DOHH2 (cell line): ENCODE data around the gene RETREG2.

Source experiments
- EZH2phosphoT487 ChIP-seq: fragments of 200-600 bp; sonication (generic); IDR thresholded peaks from 2 replicates; pipeline ENCODE4 v1.6.1; 2017; ENCODE audit warnings: borderline replicate concordance, mild to moderate bottlenecking, antibody characterized with exemption, low read length, moderate library complexity, mixed read lengths
- TF ChIP-seq, protein P1 (sequence below): fragments of 200-600 bp; sonication (generic); IDR thresholded peaks from one replicate; pipeline ENCODE4 v1.5.1; 2014; ENCODE audit warnings: antibody characterized with exemption, mild to moderate bottlenecking, low read depth, low read length; ENCODE audit not compliant: poor library complexity, severe bottlenecking

DNA sequence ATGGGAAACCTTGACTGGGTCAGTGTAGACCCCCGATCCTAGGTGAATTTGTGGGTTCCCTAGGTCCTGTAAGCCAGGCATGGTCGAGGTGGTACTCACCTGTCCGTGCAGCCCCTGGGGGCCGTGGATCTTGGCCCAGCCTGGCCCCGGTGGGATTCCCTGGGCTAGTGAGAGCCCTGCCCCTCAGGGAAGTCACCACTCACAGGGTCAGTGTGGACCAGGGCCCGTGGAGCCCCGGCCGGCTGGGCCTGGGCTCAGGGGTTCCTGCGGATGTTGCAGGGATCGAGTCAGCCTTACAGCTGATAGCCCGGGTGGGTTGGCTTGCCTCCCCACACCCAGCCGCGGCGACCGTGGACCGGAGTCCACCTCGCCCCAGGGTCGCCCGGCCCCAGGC is 50.8 kb downstream of the RETREG2 start:
- TF ChIP-seq, protein P1, sequence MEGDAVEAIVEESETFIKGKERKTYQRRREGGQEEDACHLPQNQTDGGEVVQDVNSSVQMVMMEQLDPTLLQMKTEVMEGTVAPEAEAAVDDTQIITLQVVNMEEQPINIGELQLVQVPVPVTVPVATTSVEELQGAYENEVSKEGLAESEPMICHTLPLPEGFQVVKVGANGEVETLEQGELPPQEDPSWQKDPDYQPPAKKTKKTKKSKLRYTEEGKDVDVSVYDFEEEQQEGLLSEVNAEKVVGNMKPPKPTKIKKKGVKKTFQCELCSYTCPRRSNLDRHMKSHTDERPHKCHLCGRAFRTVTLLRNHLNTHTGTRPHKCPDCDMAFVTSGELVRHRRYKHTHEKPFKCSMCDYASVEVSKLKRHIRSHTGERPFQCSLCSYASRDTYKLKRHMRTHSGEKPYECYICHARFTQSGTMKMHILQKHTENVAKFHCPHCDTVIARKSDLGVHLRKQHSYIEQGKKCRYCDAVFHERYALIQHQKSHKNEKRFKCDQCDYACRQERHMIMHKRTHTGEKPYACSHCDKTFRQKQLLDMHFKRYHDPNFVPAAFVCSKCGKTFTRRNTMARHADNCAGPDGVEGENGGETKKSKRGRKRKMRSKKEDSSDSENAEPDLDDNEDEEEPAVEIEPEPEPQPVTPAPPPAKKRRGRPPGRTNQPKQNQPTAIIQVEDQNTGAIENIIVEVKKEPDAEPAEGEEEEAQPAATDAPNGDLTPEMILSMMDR: no peak
- TF ChIP-seq EZH2phosphoT487: no peak
